DMS153 (cell line): ENCODE measurements around the gene NEURL1B.
"Not testable (repeated sequence)": the region's sequence is repeated elsewhere in the genome, so short reads cannot be mapped to it uniquely, and the experiment has no call there.

Experiments used
- DNase-seq: peaks from one replicate; lab custom pipeline; 2025; lab: John Stamatoyannopoulos, UW

NEURL1B gene

DNA sequence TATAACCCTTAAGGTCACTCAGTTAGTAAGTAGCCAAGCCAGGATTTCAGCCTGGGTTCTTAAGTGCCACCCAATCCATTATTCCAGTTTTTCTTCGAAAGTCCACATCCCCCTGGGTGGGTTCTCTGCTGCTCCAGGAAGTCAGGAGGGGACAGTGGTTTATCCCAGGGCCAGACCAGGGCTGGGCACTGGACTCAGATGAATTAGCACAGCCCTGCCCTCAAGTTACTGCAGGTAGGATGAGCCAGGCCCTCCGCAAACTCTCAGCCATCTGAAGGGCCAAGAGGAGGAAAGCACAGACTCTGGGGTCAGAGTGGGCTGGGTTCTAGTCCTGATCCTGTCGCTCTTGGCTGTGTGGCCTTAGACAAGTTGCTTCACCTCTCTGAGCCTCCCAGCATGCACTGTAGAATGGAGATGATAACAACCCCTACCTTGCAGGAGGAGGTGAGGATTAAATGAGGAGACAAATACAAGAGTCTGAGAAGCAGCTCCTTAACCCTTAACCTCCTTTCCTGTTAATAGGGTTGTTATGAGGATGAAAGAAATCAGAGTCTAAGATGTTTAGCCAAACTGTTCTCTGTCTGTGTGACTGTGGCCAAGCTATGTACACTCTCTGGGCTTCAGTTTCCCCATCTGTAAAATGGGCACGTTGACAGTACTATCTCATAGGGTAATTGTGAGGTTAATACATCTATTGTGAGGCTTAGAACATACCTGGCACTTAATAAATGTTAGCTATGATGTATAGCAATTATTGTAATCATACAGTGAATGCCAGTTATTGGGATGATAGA, 6.8 kb upstream of the NEURL1B start:
- DNase-seq, result no peak

DNA sequence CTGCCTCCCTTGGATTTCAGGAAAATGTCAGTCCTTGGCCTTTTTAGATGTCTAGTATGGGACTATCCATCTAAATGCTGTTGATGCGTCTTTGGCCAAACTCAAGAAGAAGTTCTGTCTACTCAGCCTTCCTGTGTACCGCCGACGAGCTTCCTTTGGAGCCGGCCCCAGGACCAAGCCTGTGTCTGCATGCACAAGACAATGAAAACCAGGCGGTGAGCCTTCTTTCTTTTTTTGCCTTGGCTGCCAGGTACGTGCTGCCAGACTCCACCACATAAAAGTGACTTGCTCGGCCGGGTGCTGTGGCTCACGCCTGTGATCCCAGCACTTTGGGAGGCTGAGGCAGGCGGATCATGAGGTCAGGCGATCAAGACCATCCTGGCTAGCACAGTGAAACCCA, 6.0 kb upstream of the NEURL1B start:
- no peak for DNase-seq

DNA sequence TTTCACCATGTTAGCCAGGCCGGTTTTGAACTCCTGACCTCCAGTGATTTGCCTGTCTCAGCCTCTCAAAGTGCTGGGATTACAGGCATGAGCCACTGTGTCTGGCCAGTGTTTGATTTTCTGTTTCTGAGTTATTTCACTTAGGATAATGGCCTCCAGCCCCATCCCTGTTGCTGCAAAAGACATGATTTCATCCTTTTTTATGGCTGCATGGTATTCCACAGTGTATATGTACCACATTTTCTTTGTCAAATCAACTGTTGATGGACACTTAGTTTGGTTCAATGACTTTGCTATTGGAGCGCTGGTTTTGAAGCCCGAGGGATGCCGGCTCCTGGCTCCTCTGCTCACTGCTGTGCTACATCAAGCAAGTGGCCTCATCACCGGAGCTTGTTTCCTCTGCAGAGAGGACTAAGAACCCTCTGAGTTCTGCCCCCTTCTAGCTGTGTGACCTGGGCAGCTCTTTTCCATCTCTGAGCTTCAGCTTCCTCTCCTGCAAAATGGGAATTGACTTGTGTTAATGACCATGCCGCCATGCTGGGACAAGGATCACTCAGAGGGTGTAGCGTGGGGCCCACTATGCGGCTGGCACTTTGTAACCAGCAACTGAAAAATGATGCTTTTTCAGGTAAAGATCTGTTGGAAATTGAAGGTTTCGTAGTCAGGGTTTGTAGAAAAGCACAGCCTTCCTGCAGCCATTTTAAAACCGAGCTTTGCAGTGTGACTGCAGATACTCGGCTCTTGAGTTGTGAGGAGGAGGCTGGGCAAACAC, 4.6 kb upstream of the NEURL1B start:
- no peak for DNase-seq

DNA sequence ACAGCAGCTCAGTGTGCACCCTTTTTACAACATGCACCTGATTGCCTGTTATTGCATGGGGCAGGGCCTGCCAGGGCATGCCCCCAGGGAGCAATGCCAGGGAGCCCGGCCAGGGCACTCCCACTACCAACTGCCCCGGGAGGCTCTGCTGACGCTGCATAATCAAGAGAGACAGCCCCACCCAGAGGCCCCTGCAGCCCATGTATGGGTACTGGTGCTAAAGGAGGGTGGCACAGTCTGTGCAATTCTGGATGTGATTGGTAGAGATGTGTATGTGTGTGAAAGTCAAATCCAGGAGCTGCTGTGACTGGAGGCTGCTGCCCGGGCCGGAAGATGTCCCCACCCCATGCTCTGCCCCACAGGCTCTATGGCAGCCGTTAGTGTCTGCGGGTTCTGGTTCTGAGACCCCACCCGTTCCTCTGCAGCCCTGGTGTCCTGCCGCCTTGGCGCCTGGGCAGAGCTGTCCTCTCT, 3.9 kb upstream of the NEURL1B start:
- DNase-seq, result peak; percentile 85

DNA sequence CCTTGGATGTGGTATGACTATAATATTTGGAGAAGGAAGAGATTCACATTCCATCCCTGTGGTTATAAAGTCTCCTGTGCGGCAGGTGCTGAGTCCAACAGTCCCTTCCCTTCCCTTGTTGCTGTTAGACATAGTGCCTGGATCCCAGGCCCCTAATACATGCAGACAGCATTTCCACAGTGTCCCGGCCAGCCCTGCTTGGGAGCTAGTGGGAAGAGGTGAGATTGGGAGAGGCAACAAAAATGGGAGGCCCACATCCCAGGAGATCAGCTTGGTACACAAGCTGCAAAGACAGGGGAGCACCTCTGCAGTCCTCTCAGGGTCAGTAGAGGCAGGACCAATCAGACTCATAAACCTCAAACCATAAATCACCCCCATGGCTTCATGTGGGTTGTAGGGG, 3.3 kb upstream of the NEURL1B start:
- no peak for DNase-seq

DNA sequence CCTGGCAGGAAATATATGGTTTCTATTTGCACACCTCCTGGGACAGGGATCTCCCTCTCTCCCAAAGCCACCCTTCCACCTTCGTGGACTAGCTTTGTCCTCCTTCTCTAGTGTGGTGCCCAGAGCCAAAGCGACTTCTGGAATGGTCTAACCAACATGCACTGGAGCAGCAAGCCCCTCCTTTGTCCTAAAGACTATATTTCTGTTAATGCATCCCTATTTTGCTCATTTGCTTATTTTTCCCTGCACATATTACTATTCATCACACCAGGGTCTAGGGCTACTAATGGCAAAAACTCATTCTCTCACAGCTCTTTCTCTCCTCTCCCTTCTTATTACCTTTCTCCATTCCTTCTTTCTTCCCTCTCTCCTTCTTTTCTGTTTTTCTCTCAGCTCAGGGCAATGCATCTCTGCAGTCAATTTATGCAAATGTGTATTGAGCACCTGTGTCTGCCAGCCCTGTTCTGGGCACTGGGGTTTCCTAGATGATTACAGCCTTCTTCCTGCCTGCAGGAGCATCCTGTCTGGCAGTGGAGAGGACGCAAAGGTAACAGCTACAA, 2.8 kb upstream of the NEURL1B start:
- DNase-seq, result no peak

DNA sequence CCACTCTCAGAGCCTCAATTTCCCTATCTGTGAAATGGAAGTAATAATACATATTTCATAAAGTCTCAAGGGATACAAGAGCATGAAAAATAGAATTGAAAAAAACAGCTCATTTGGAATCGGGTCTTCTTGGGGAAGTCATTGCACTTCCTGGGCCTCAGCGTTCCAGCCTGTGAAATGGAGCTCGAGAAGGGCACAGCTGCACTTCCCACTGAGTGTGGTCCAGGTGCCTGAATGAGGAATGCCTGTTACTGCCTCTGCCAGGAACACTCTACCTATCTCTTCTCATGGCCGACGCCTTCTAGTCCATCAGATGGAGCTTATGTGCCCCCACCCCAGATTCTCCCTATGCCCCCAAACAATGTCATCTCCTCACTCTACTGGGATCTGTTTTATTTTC, 924 bp upstream of the NEURL1B start:
- no peak for DNase-seq

DNA sequence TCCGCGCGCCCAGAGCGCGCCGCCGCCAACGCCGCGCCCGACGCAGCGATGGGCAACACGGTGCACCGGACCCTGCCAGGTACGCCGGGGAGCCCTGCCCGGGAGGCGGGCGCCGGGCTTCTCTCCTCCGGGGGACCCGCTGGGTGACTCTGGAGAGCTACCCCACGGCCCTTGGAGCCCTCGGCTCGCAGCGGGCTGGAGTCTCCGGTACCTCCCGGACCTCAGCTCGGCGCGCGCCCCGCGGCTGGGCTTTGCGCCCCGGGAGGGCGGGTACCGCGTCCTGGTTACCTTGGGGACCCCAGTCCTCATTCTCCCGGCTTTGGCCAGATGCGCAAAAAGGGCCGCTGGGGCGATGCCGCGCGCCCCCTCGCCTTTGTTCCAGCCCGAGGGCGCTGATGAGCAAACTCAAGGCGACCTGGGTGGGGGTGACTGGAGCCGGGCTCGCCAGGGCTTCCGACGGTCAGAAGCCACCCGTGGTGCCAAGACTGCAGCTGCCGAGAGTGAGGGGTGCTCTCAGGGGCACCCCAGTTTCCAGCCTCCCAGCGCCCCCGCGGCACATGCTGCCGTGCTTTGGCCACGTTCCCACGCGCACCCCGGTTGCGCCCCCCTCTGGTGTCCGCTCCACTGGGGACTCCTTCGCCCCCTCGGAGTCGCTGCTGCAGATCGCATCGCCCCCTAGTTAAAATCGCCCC, 442 bp downstream of the NEURL1B start:
- no peak for DNase-seq

DNA sequence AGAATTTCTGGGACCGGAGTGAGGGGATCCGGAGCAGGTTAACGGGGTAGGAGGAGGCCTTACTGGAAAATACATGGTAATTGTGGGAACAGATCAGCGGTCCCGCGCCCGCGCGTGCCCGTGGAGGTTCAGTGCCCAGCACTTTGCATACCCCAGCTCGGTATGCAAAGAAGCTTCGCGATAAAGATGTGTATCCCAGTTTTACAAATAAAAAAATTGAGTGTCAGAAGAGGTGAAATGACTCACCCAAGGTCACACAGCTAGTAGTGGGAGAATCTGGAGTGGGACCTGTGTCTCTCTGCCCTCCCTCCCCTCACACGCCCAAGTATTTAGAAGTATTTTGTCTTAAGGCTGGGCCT, 967 bp downstream of the NEURL1B start:
- DNase-seq, result no peak

DNA sequence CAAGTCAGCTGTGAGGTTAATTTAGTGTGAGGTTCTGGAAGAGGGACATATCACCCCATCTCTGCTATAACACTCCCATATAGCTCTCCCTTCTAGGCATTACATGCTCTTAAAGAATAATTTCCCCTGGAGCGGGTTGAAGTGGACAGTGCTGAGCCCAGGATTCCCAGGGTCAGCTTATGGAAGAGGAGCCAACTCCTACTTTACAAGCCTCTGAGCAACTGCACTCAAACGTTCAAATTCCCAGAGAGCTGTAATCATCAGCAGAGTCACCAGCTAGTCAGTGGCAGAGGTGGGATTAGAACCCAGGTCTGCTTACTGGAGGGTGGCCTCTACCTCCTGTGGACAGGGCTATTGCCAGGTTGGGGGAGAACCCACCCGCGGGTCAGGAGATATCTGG, 1.4 kb downstream of the NEURL1B start:
- DNase-seq, result no peak

DNA sequence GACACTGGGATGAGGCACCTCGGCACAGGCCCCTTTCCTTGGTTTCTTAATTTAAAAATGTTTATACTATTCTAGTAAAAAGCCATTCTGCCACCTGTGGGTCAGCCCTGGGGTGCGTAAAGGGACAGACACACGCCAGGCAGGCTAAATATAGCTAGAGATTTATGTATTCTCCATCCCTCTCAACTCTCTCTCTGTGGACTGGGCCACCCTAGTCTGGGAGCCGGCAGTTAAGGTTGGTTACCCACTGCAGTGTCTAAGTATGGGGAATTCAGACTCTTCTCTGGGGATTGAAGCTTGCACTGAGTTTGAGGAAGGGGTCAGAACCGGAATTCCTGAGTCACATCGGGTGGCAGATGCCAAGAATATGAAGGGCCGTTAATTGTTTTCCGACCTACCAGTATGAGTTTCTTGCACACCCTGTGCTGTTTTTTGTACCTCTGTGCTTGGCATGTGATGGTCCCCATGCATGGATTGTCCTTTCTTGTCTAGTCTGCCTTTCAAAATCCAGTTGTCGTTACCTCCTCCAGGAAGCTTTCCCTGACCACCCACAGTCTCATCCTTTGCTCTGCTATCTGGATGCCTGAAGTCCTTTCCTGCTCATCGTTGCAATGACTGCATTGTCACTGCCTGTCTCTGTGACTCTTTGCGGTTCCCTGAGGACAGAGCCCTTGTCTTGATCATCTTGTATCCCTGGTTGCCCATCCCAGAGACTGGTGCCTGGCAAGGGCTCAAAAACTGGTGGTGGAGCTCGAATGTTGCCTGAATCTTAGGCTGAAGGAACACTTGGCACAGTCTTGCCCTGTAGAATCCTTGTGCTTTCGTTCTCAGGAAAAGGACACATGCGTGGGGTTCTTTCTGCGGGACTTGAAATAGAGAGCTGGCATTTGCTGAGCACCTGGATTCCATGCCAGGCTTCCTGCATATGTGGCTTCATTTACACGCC, 2.1 kb downstream of the NEURL1B start:
- no peak for DNase-seq

DNA sequence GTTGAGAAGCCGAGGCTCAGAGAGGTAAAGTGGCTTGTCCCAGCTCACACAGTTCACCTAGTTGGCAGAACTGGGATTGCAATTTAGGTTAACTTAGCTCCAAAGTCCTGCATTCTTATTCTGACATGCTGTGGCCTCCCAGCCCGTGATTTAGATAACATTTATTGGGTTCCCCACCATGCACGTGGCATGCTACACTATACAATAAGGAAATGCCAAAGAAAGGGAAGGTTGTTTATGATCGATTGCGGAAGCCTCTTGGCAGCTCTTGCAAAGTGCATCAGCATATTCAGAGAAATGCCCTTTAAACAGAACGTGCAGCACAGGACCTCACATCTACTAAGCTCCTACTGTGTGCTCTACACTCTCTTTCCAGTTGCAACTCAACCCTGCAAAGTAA, 3.2 kb downstream of the NEURL1B start:
- DNase-seq, result no peak

DNA sequence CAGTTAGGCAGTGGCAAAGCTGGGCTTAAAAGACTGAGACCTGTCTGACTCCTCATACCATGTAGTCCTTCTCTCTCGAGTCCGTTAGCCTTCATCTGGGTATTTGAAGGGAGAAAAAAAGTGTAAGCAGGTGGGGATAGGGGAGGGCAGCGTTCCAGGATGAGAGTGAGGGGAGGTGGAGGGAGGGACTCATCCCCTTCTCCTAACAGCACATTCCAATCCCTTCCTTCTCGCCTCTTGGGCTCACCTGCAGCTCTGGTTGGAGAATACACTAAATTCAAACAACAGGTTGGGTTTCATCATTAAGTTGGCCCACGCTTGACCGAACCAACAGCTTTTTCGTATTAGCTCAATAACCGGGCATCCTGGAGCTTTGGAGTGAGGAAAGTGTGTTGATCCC, 3.6 kb downstream of the NEURL1B start:
- no peak for DNase-seq

DNA sequence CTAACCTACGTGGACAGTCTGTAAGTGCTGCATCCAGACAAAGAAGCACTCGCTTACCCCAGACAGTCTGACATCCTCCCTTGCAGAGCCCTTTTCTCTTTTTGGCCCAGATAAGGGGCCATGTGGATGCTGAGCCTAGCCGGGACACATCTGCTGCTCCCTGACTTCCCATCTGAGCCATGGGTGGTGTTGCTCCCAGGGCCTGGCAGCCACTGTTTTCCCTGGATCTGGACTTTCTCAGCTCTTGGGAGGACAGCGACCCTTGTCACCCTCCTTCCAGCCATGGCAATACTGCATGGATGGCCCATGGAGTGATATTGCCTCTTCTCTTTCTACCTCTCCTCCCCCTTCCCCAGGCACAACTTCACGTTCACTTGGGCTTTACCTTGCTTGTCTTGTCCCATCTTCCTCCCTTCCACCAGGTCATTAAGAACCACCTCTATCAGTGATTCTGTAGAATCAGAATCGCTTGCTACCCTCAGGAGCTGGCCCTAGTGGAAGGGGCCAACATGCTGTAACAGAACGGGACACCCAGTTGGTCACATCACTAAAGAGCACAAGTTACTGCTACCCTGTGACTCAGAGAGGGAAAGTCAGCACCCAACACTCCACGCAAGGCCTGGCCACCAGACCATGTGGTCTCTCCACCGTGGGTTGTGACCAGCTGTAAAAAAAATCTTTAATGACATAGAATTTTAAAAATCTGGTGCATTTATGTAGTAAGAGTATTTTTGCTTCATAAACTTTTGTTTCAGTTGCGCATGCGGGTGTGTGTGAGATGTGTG, 4.4 kb downstream of the NEURL1B start:
- DNase-seq, result no peak

DNA sequence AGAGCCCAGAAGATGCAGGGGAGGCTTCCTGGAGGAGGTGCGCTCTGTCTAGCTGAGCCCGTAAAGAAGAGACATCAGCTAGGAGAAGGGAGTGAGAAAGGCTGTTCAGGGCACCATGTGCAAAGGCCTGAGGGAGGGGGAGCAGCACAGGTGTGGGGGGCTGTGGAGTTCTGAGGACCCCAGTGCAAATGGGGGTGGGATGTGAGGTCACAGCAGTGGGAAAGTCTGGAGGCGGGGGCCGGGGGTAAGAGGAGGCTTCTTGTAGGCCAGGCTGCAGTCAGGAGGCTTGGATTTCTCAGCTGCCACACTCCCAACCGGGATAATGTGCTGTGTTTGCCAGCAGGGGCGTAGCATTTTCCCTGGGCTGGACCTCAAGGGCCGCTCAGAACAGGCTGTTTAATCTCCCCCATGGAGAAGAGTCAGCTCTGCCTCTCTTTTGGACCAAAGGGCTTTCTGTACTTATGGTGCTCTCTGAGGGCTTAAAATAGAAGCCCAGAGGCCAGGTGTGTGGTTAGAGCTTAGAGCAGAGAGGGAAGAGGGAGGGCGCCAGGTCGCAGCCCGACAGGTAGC, 5.7 kb downstream of the NEURL1B start:
- no peak for DNase-seq

DNA sequence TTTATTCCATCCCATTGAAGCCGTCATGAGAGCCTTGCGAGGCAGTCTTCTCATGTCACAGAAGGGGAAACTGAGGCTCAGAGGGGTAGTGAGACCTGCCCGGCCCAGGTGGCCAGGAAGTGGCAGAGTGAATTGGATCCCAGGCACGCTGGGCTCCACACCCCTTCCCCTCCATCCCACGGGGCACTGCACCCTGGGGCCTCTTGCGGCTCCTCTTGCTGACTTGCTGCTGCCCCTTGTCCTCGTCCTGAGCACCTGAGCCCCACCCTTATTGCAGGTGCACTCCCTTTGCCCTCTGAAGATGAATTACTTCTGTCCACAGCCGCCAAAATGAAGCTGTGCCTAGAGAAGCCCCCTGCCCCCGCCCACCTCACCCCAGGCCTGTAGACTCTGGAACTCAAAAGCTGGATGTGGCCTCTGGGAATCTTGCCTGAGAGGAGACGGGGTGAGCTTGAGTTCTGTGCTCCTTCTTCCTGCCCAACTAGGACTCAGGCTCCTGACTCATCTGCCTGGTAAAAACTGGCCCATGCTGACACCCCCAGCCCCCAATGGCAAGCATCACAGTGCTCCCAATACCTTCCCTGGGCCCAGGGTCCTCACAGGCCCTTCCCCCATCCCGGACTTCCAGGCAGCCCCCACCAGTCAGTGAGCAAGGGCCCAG, 6.4 kb downstream of the NEURL1B start:
- DNase-seq, result no peak

DNA sequence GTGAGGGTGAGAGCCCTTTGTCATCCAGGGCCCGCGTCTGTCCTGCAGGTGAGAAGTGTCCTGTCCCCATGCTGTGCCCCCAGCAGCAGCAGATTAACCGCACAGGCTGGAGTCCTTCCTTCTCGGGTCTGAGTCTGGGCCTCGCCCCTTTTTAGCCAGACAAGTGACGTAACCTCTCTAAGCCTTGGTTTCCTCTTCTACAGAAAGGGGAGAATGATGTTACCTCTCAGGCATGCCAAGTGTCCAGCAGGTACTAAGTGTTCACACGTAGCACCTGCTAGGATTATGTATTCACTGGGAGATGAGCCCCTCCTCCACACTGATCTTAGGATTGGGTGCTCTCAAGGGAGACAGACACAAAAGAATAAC, 6.9 kb downstream of the NEURL1B start:
- DNase-seq, result no peak

DNA sequence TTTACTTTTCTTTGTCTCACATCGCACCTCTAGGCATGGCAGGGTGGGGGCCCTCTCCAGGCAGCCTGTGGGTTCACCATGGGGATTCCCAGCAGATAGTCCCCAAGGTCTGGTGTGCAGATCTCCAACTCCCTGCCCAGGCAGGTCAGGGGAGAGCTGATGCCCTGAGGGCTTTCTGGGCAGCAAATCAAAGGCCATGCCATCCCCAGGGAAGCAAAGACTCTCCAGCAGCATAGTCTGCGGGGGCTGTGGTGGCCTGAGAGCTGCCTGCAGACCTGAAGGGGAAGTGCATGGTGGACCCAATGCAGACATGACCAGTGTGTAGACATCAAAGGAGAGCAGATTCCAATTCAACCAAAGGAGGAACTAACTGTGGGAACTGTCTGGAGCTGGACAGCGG, 7.7 kb downstream of the NEURL1B start:
- no peak for DNase-seq

DNA sequence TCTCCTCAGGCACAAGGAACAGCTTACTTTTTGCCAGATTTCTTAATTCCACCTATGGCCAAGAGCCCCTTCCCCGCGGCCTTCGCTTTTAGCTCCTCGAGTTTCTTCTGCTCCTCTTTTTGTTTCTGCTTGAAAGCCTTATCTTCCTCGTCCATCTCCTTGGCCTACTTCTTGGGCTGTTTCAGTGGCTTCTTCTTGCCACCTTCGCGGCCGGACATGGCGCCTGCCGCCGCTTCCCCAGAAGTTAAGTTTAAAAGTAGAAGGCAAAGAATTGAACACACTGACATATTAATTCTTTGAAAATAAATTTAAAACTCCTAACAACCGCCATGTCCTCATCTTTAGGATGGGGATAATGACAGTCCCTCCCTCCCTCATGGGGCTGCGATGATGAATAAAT, 15.4 kb downstream of the NEURL1B start:
- not testable (repeated sequence) for DNase-seq
